ENCODE results near the gene GARNL3.

GRCh38 chr9:127267793-127268525, 3.4 kb downstream of the GARNL3 start:
- TF ChIP-seq CTCF (IDR thresholded peaks at IDR 0.05; ENCODE audit: extremely low read depth in 1 of 2, insufficient read depth in 1 of 2, low read depth in 1 of 2, low read length in 2 of 2): no peak
- TF ChIP-seq MYC (IDR thresholded peaks at IDR 0.05; ENCODE audit: low read depth, low read length): no peak
- TF ChIP-seq MAX (IDR thresholded peaks at IDR 0.05; ENCODE audit: insufficient read depth, insufficient read length): no peak
